ENCODE data around the gene DPF3.
"Not testable (repeated sequence)": the region's sequence is repeated elsewhere in the genome, so short reads cannot be mapped to it uniquely, and the experiment has no call there.

DPF3 gene

GRCh38 chr14:72878746-72879145 lies 15.2 kb downstream of the DPF3 start:
- no peak for DNase-seq

- no peak for DNase-seq
Observed at GRCh38 chr14:72876710-72877063, 17.2 kb downstream of the DPF3 start.

DNA sequence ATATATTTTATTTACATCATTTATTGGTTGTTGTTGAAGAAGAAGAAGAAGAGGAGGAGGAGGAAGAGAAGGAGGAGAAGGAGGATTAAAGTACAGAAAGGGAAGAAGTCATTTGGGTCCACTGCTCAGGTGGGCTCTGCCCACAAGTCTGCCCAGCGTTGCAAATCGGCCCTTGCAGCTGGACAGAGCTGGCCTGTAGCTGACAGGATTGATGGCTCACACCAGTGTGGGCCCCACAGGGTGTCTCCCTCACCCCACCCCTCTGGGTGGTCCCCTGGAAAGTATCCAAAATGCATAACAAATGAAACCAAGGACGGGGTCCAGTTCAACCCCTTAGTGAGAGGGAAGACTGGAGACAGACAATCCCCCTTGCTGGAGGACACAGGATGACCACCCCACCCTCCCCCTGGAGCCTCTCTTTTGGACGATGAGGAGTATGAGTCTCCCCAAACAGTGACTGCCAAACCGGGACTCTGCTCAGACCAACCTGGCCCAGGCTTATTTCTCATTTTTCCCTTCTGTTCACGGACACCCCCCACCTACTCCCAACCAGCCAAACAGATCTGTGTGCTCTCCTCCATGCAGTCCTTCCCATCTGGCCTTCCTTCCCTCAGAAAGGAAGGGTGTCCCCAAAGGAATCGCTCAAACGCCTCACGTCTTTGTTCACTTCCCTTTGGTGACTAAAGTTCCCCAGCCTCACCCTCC lies 17.7 kb downstream of the DPF3 start:
- DNase-seq, result no peak

GRCh38 chr14:72870878-72871277 lies 23.0 kb downstream of the DPF3 start:
- DNase-seq, result not testable (repeated sequence)

GRCh38 chr14:72869407-72870329 lies 24.2 kb downstream of the DPF3 start:
- DNase-seq, result no peak

GRCh38 chr14:72868500-72868899 lies 25.4 kb downstream of the DPF3 start:
- DNase-seq, result no peak

- DNase-seq, result no peak
Observed at GRCh38 chr14:72864712-72865365, 29.1 kb downstream of the DPF3 start.

GRCh38 chr14:72863216-72864006 lies 30.5 kb downstream of the DPF3 start:
- no peak for DNase-seq

DNA sequence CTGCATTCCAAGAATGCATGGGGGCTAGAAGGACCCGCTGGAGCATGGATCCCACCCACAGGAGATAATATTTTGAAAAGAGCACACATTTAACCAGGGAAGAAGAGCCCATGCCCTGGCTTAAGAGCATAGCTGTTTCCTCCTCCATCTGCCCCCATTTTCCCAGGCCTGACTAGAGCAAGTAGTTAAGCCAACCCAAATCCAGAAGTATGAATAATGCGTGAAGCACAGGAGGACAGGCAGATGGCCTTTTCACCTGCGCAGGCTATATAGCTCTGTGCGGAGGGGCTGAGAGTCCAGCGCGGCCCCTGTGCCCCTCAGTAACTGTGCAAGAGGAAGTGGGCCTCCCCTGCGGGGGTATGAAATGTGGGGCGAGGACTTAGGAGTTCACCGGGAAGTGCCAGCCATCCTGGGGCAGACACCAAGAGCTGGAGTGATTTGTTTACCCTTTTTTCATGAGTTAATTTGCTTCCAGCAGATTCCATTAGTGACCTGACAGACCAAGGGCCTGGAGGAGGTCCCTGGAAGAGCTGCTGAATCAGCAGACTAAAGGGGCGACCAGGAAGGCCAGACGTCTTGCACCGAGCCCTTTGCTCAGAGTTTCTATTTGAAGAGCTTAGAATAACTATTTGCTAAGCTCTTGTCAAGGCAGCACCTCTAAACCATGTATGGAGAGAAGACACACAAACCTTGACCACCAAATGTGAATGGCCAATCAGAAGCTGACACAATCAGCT lies 37.2 kb downstream of the DPF3 start:
- no peak for DNase-seq

GRCh38 chr14:72855913-72856312 lies 38.0 kb downstream of the DPF3 start:
- DNase-seq, result no peak

DNA sequence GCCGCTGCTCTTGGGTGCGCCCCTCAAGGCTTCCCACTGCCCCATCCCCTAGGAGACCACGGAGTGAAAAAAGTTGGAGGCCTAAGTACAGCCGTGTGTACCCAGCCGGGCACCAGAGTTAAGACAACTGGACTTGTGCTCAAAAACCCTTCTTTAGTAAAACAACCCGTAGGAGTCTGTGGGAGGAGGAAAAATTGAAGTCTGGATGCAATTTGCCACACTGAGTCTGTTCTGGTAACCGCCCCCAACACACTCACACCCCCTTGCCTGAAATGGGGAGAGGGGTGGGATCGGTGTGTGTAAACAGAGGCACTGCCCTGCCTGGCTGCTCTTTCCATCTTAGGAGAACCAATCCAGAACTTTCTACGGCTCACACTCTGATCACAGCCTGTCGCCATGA lies 41.7 kb downstream of the DPF3 start:
- no peak for DNase-seq

DNA sequence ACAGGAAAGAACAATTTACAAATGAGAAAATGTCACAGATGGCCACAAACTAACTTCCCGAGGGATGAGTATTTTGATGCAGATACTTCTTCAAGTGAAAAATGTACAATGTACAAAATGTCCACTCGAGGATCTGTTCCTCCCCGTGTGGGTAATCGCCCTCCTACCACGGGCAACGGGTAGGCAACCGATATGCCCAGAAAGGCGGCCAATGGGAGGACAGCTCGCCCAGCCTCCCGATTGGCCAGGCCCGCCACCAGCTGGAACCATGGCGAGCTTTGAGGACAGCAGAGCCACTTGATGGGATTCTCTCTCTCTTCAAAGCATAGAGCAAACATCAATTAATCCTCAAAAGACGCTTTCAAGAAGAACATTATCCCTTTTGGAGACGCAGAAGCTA lies 42.3 kb downstream of the DPF3 start:
- DNase-seq, result no peak

DNA sequence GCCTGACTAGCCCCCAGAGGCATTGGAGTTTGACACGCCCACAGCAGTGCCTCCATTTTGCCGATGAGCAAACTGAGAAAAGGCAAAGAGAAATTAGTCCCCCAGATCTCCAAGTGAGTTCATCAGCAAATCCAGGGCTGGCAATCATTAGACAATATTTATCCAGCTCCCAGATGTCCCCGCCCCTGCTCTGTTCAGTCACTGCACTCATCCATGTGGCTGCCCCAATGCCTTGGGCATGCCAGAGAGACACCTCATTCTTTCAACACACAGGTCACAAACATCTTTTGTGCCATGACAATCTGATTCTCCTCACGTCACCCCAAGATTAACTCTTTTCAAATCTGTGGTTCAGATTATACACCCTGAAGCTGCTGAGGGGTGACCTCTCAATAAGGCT lies 43.5 kb downstream of the DPF3 start:
- DNase-seq, result no peak

GRCh38 chr14:72849222-72849621 lies 44.7 kb downstream of the DPF3 start:
- DNase-seq, result no peak

DNA sequence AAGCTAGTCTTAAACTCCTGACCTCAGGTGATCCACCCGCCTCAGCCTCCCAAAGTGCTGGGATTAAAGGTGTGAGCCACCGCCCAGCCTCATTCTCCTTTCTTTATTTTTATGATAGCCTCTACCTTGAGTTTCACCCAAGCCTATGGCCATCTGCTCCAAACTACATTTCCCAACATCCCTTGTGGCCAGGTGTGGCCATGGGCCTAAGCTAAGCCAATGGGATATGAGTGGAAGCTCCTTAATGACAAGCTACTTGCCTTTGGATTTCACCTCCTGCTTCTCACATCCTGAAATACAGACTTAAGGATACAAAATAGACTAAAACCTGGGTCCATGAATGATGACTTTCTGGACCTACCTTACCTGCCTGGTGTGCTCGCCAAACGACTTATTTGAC lies 46.2 kb downstream of the DPF3 start:
- no peak for DNase-seq

DNA sequence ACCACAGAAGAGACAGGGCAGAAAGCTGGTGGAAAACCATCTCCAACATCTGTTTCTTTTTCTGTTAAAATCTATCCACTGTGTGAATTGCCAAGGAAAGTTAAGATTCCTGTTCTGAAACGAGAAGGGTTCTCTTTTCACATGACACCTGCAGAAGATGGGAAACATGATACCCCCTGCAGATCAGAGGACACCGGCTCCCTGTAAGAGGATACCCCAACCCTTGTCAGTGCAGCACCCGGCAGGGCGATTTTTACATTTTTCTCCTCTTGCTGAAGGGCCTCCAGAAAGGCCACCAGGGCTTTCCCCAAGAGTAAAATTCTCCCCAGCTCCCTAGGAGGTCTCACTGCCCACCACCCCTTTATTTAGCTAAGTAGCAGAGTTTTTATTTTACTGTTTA lies 48.2 kb downstream of the DPF3 start:
- DNase-seq, result no peak

DNA sequence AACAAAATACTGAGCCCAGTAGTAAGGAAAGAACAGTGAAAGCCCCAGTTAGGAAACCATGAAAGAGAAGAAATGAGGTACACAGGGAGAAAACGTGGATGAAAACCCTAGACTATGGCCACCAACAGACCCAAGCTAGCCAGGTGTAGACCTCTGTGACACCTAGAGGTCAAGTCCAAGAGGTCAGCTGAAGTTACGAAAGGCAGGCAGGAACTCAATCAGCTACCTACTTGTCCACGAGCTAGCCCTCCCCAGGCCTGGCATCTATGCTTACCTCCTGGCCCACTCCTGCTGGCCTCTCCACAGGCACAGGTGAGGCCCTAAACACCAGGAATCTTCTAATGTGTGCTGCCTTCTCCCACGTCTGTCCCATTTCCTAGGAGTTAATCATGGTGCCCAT lies 48.7 kb downstream of the DPF3 start:
- DNase-seq, result no peak

- no peak for DNase-seq
Observed at GRCh38 chr14:72844524-72844923, 49.4 kb downstream of the DPF3 start.

DNA sequence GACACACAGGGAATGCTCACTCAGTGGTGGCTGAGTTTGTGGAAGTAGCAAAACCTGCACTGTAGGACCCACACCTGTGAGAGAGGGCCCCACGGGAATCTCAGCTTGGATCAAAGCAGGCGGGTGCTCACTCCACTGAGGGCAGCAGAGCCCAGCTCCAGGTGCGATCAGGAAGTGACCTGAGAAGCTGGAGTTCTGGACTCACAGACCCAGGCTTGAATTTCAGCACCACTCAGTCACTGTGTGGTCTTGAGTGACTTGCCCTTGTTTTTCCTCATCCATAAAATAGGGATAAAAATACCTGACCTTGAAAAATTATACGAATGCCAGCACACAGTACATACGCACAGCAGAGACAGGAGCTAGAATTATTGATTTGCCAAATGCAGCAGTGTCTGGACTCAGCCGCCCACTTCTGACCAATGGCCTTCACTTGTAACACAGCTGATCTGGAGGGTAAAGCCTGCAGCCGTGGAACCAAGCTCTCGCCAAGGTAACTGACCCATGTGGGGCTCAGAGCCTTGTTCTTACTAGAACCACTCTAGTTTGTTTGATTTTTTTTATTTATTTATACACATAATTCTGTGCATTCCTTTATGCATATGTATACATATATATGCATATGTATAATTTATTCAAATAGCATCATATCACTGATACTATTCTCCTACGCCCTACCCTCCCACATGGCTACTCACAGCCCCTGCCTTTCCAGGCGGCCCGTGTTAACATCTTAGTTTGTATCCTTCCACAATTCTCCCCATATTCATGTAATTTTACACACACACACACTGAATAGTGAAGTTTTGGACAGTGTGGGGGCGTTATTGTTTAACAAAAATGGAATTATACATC lies 53.9 kb downstream of the DPF3 start:
- DNase-seq, result no peak

DNA sequence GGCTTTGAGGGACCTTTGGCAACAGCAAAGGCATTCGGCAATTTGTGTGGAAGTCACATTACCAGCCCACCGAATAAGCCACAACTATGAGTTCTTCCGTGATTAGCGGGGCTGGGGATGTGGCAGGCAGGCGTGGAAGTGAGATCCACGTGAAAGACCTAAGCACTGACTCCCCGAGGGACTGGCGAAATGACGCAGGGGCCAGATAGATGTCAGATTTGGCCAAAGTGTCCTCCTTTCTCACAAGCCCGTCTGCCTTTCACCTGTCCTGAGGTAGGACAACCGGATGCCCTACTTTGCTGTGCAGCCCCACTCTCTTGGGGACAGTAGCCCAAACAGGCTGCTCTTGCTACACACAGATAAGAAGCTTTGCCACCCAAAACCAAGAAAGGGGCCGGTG lies 54.5 kb downstream of the DPF3 start:
- DNase-seq, result no peak

DNA sequence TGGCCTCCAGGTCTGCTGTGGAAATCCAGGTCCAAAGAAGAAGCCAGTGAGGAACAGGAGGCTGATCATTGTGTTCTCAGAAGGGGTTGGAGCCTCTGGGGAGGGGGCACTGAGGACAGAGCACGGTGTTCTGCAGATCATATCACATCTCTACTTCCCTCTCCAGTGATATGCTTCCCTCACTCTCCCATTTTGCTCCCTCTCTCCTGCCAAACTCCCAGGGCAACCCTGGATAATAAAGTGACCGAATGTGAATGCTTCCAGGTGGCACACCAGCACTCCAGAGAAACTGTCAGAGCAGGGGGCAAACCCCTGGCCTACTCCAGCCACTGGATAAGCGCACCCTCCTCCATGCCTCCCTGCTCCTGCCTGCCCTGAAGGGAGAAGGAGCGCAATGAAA lies 57.8 kb downstream of the DPF3 start:
- DNase-seq, result no peak
